H7 (cell line): ENCODE results near the gene CORO7. TPM values are rescaled to one million over a fixed set of nuclear protein-coding genes. Genes with fewer than 3 reads are reported as not detected.

Experiments
- DNase-seq: peaks from one replicate; pipeline ENCODE4 v3.0.0; 2012
- H3K27me3 ChIP-seq: 2 replicates; pipeline ENCODE4 v1.6.0; 2011; ENCODE audit warnings: mild to moderate bottlenecking, low read length; ENCODE audit not compliant: control insufficient read depth, insufficient read depth
- H3K36me3 ChIP-seq: replicated peaks from 2 replicates; pipeline ENCODE4 v1.5.1; 2011; ENCODE audit warnings: low read length; ENCODE audit not compliant: control insufficient read depth, insufficient read depth
- H3K4me3 ChIP-seq: 2 replicates; pipeline ENCODE4 v1.5.1; 2011; ENCODE audit warnings: low read depth, mild to moderate bottlenecking, control low read depth, low read length, moderate library complexity; ENCODE audit not compliant: insufficient read depth
- total RNA-seq: library from RNA; depleted of rRNA; stranded (reverse); fragments of >200 nt; shearing (Covaris generic); gene quantifications from 2 replicates; pipeline ENCODE4 v1.2.3, GENCODE V29; 2014

CORO7 gene
- total RNA-seq, 1 experiment from 2014 or later, result 37.9 TPM

DNA sequence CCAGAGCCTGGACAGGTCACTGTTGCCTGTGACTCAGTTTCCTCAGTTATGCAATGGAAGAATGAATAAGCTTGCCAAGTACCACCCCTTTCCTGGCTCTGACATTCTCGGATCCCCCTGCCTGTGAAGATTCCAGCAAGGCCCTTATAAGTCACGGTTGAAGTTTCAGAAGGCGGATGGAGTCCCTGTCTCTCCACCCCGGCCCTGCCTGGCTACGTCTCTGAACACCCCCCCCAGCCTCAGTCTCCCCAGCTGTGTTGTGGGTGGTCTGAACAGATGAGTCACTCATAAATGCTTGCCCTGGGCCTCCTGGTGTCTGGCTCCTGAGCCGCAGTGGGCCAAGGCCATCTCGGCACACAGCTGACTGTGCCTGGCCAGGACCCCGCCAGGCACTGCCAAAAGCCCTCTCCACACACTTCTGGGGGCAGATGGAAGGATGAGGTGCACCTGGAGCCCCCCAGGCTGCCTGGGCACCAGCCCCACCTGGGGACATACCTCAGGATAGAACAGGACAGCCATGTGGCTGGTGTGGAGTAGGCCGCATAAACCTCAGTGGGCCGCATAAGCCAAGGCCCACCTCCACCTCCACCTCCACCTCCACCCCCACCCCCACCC is 29.3 kb downstream of the CORO7 start:
- H3K4me3 ChIP-seq, result no peak overlapping the region
- no peaks in the 10 kb centered on the region for H3K27me3 ChIP-seq
- H3K36me3 ChIP-seq, result no peaks in the 10 kb centered on the region; the same call in none of the 2 replicates
- DNase-seq, result no peak

DNA sequence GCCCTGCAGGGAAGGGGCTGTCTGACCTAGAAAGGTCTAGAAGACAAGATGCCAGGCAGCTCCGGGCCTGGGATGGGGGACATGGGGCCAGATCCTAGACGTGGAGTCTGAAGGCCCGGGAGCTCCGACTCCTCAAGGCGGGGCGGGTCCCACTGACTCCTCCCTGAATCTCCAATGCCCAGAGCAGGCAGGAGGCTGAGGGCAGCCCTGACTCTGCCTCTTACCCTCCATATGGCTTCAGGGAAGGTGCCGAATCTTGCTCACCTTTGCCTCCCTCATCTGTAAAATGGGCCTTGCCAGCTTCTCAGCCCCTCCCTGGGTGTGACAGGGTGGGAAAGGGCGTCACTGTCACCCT is 30.0 kb downstream of the CORO7 start:
- no peak overlapping the region for H3K4me3 ChIP-seq
- no peaks in the 10 kb centered on the region for H3K27me3 ChIP-seq
- H3K36me3 ChIP-seq, result no peaks in the 10 kb centered on the region; the same call in none of the 2 replicates
- DNase-seq, result no peak

DNA sequence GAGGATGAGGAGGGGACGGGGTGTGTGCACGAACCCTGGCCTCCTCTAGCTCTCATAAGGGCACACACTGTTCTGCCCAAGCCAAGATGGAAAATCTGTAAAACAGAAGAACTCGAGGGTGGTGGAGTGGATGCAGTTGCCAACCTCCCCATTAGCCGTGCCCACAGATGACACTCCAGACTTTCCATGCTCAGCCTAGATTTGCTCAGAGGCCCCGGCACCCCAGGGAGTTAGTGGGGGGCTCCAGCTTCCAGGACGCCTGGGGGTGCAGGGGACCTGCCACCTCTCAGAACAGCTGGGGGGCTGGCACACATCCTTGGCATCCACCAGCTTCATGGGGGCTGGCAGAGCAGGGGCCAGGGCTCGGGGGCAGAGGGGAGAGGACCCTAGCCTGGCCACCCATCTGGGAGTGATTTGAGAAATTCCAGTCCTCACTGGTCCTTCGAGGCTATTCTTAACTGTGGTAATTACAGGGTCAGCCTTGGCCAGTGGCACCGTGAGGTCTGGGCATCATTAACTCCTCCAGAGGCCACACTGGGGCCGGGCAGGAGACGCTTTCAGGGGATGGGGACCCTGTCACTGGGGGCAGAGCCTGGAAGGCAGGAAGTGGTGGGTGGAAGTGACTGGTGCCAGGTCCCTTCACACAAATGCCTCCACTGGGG is 30.5 kb downstream of the CORO7 start:
- no peak for DNase-seq
- Histone ChIP-seq H3K36me3 (no peaks in the 10 kb centered on the region; the same call in none of the 2 replicates), H3K4me3 (no peak overlapping the region), H3K27me3 (no peaks in the 10 kb centered on the region)

DNA sequence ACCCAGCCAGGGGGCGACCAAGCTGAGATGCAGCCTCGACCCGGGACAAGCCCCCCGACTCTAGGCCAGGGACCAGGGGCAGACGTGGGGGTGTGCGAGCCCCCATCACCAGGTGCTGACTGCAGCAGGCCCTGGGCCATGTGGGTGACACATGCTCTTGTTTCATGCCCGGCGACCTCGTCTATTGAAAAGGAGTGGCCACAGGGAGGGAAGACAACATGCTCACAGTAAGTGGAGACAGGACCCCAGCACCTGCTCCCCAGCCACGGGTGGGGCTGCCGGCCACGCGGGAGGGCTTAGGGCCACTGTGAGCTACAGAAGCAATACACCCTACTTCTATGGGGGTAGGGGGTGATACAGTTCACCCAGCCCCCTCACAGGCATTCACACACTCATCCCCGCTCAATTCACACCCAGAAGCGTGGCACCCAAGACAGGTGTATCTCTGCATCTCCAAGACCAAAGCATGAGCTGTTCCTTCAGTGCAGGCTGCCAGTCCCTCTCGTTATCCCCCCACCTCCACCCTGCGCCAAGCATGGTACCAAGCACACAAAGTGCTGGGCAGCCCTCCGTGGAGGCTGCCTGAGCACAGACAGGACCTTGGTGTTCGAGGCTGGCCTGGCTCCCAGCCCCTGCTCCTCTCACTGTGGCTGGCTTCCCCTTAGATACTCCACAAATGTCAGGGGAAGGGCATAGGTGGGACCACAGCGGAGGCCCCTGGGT is 31.2 kb downstream of the CORO7 start:
- DNase-seq, result no peak
- Histone ChIP-seq H3K27me3 (no peaks in the 10 kb centered on the region), H3K36me3 (no peaks in the 10 kb centered on the region; the same call in none of the 2 replicates), H3K4me3 (no peak overlapping the region)

DNA sequence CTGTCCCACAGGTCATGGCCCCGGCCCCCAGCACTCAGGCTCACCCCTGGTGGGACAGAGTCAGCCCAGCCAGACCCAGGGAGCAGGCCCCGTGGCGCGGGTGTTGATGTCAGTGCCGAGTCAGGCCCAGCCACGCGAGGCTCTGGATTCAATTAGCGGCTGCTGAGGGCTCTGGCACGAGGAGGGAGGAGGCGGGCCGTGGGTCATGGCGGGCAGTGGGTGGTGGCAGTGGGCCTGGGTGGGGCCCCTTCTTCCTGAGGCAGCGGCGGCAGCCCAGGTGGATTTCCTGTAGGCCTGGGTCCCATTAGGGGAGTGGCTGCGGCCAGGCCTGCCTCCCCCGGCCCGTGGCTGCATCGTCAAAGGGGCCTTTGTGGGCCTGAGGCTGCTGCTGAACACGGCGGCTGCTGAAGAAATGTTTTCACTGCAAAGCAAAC is 31.9 kb downstream of the CORO7 start:
- peak; percentile 74 for DNase-seq
- no peak overlapping the region for H3K4me3 ChIP-seq
- H3K27me3 ChIP-seq, result no peaks in the 10 kb centered on the region
- H3K36me3 ChIP-seq, result no peaks in the 10 kb centered on the region; the same call in none of the 2 replicates

DNA sequence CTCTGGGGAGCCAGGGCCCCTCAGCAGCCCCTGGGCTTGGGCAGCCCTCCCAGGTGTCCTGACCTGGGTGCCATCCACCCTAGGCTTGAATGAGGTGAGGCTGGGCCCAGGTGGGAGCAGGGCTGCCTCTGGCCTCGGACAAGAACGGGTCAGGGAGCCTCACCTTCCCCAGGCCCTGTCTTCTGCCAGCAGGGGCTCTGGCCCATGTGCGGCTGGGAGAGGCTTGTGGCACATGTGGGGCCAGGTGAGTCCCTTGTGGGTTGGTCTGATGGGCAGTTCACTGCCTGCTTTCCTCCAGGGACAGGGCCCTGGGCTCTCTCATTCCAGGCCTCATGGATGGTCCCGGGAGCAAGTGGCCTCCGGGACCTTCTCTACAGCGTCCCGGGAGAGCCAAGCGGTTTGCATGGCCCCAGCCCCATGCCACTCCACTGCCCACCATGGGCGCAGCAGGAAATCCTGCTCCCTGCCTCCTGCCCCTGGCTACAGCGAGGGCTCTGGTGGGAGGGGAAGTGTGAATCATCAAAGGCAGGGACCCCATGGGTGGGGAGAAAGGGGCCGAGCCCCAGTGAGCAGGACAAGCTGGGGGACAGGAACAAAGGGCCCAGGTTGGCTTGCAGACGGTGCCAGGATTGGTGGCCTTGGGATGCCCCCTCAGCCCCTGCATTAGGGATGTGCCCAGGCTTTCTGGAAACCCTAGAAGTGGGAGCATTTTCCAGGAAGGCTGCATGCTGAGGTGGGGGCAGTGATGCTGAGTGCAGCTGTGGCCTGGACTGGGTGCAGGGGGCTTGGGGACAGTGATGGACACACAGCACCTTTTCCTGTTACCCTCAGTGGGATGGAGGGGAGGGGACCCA is 32.6 kb downstream of the CORO7 start:
- no peaks in the 10 kb centered on the region; the same call in none of the 2 replicates for H3K36me3 ChIP-seq
- no peak overlapping the region for H3K4me3 ChIP-seq
- H3K27me3 ChIP-seq, result no peaks in the 10 kb centered on the region
- no peak for DNase-seq

DNA sequence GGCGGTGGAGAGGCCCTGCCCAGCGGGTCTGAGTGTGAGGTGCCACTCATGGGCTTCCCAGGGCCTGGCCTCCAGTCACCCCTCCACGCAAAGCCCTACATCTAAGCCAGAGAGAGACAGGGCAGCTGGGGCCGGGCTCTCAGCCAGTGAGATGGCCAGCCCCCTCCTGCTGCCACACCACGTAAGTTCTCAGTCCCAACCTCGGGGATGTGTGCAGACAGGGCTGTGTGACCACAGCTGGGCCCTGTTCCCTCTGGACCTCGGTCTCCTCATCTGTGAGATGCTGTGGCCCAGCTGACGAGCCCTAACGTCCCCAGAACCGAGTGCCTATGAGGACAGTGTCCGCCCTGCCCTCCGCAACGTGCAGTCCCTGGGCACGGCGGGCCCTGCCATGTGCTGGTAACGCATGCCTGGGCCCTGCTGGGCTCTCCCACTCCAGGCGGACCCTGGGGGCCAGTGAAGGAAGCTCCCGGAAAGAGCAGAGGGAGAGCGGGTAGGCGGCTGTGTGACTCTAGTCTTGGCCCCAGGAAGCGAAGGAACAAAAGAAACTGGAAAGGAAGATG is 33.5 kb downstream of the CORO7 start:
- Histone ChIP-seq H3K36me3 (no peaks in the 10 kb centered on the region; the same call in none of the 2 replicates), H3K27me3 (no peaks in the 10 kb centered on the region), H3K4me3 (no peak overlapping the region)
- DNase-seq, result no peak

DNA sequence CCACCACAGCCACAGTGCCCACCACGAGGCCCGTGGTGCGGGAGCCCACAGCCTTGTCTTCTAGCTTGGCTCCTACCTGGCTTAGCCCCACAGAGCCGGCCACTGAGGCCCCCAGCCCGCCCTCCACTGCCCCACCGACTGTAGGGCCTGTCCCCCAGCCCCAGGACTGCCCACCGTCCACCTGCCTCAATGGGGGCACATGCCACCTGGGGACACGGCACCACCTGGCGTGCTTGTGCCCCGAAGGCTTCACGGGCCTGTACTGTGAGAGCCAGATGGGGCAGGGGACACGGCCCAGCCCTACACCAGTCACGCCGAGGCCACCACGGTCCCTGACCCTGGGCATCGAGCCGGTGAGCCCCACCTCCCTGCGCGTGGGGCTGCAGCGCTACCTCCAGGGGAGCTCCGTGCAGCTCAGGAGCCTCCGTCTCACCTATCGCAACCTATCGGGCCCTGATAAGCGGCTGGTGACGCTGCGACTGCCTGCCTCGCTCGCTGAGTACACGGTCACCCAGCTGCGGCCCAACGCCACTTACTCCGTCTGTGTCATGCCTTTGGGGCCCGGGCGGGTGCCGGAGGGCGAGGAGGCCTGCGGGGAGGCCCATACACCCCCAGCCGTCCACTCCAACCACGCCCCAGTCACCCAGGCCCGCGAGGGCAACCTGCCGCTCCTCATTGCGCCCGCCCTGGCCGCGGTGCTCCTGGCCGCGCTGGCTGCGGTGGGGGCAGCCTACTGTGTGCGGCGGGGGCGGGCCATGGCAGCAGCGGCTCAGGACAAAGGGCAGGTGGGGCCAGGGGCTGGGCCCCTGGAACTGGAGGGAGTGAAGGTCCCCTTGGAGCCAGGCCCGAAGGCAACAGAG is 34.2 kb downstream of the CORO7 start:
- no peak for DNase-seq

DNA sequence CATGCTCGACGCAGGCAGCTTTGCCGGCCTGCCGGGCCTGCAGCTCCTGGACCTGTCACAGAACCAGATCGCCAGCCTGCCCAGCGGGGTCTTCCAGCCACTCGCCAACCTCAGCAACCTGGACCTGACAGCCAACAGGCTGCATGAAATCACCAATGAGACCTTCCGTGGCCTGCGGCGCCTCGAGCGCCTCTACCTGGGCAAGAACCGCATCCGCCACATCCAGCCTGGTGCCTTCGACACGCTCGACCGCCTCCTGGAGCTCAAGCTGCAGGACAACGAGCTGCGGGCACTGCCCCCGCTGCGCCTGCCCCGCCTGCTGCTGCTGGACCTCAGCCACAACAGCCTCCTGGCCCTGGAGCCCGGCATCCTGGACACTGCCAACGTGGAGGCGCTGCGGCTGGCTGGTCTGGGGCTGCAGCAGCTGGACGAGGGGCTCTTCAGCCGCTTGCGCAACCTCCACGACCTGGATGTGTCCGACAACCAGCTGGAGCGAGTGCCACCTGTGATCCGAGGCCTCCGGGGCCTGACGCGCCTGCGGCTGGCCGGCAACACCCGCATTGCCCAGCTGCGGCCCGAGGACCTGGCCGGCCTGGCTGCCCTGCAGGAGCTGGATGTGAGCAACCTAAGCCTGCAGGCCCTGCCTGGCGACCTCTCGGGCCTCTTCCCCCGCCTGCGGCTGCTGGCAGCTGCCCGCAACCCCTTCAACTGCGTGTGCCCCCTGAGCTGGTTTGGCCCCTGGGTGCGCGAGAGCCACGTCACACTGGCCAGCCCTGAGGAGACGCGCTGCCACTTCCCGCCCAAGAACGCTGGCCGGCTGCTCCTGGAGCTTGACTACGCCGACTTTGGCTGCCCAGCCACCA is 35.1 kb downstream of the CORO7 start:
- no peaks in the 10 kb centered on the region; the same call in 1 of the 2 replicates for H3K36me3 ChIP-seq
- no peak overlapping the region for H3K4me3 ChIP-seq
- DNase-seq, result no peak
- no peaks in the 10 kb centered on the region for H3K27me3 ChIP-seq

More for the DNA sequence above, 34.2 kb downstream of the CORO7 start:
- Histone ChIP-seq H3K27me3 (no peaks in the 10 kb centered on the region), H3K4me3 (no peak overlapping the region), H3K36me3 (no peaks in the 10 kb centered on the region; the same call in 1 of the 2 replicates)

DNA sequence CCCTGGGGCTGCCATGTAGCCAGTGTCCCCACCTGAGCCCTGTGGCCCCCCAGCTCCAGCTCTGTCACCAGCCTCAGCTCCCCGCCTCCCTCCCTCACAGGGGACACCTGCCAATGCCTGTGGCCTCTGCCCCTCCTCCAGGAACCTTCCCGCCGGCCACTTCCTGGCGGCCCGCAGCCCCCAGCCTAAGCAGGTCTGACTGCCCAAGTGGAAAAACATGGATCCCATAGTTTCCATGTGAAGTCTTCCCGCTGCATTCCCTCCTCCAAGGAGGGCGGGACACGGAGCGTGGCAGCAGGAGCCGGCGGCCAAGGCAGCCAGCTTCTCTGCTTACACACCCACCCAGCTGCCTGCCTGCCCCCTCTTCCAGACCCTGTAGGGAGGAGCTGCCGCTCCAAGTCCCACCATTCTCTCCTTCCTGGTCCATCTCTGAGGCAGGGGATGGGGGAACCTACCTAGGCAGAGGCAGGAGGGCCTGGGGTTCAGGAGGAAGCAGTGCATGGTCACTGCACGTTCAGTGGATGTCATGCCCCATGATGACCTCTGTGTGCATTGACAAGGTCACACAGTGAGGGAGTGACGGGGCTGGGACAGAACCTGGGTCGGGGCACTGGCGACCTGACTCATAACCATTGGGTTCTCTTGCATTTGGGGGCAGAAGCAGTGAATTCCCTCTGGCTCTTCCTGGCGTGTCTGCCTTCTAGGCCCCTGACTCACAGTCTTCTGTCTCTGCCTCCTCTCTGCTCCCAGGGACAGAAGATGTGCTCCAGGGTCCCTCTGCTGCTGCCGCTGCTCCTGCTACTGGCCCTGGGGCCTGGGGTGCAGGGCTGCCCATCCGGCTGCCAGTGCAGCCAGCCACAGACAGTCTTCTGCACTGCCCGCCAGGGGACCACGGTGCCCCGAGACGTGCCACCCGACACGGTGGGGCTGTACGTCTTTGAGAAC is 36.0 kb downstream of the CORO7 start:
- DNase-seq, result no peak
- H3K27me3 ChIP-seq, result no peaks in the 10 kb centered on the region
- H3K4me3 ChIP-seq, result no peak overlapping the region

DNA sequence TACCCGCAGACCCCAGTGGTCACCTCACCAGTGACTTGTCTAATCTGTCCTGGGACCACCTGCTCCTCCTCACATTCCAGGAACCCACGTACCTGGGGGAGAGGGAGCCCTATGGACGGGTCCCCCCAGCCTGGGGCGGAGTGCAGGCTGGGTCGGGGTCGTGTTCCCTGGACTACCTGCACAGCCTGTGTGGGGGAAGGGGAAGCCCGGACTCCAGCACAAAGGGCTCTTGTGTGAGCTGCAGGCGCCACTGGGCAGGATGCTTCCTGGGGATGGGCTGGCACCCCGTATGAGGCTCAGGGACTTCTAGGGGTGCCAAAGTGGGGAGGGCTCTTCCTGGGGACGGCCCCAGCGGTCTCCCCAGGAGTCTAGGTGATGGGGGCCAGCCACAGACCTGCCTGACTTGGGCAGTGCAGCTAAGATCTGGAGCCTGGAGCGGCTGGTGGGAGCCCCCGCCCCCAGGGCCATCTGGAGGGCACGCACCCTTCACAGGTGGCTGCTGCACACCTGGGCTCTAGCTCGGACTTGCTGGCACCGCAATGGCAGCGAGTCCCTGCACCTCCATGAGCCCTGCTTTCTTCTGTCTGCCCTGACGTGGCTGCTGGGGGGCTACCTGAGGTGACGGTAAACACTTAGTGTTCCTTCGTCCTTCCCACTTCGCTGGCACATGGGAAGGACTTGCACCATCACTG is 37.3 kb downstream of the CORO7 start:
- Histone ChIP-seq H3K27me3 (no peaks in the 10 kb centered on the region), H3K36me3 (no peaks in the 10 kb centered on the region; the same call in 1 of the 2 replicates), H3K4me3 (no peak overlapping the region)
- DNase-seq, result peak; percentile 73

More for the DNA sequence above, 36.0 kb downstream of the CORO7 start:
- H3K36me3 ChIP-seq, result no peaks in the 10 kb centered on the region; the same call in 1 of the 2 replicates
